ENCODE data around the gene PDZD4.
A peak's percentile ranks its signal among the peaks of the same experiment; 100 is the strongest.
"Not testable (repeated sequence)": the region's sequence is repeated elsewhere in the genome, so short reads cannot be mapped to it uniquely, and the experiment has no call there.

PDZD4 gene

GRCh38 chrX:153831429-153832150 is 1.2 kb upstream of the PDZD4 start:
- DNase-seq (ENCODE audit: low read depth) = no peak

GRCh38 chrX:153830640-153831428 is 490 bp upstream of the PDZD4 start:
- no peak for DNase-seq (ENCODE audit: low read depth)

- DNase-seq (ENCODE audit: low read depth) = no peak
Measured at GRCh38 chrX:153829549-153829798, 870 bp downstream of the PDZD4 start.

- no peak for DNase-seq (ENCODE audit: low read depth)
Measured at GRCh38 chrX:153828723-153829548, 1.4 kb downstream of the PDZD4 start.

GRCh38 chrX:153828308-153828707 is 2.0 kb downstream of the PDZD4 start:
- no peak for DNase-seq (ENCODE audit: low read depth)

- no peak for DNase-seq (ENCODE audit: low read depth)
Measured at GRCh38 chrX:153827903-153828302, 2.4 kb downstream of the PDZD4 start.

- DNase-seq (ENCODE audit: low read depth) = no peak
Measured at GRCh38 chrX:153827016-153827415, 3.3 kb downstream of the PDZD4 start.

GRCh38 chrX:153825042-153825441 is 5.3 kb downstream of the PDZD4 start:
- DNase-seq (ENCODE audit: low read depth) = no peak

- DNase-seq (ENCODE audit: low read depth) = no peak
Measured at GRCh38 chrX:153824348-153824747, 6.0 kb downstream of the PDZD4 start.

GRCh38 chrX:153821066-153821465 is 9.3 kb downstream of the PDZD4 start:
- no peak for DNase-seq (ENCODE audit: low read depth)

GRCh38 chrX:153820601-153821000 is 9.7 kb downstream of the PDZD4 start:
- no peak for DNase-seq (ENCODE audit: low read depth)

- DNase-seq (ENCODE audit: low read depth) = no peak
Measured at GRCh38 chrX:153819384-153820040, 10.8 kb downstream of the PDZD4 start.

- peak; percentile 32 for DNase-seq (ENCODE audit: low read depth)
Measured at GRCh38 chrX:153818571-153819383, 11.6 kb downstream of the PDZD4 start.

GRCh38 chrX:153818064-153818463 is 12.3 kb downstream of the PDZD4 start:
- DNase-seq (ENCODE audit: low read depth) = not testable (repeated sequence)

- DNase-seq (ENCODE audit: low read depth) = no peak
Measured at GRCh38 chrX:153816831-153817690, 13.3 kb downstream of the PDZD4 start.

GRCh38 chrX:153814591-153815315 is 15.6 kb downstream of the PDZD4 start:
- no peak for DNase-seq (ENCODE audit: low read depth)

- DNase-seq (ENCODE audit: low read depth) = no peak
Measured at GRCh38 chrX:153813161-153813560, 17.2 kb downstream of the PDZD4 start.

GRCh38 chrX:153812220-153812619 is 18.1 kb downstream of the PDZD4 start:
- DNase-seq (ENCODE audit: low read depth) = no peak

GRCh38 chrX:153807976-153808375 is 22.4 kb downstream of the PDZD4 start:
- no peak for DNase-seq (ENCODE audit: low read depth)
